Endodermal cell (in vitro differentiated cells): Measurements from ENCODE around the gene ASPHD1. TPM values are rescaled to one million over a fixed set of nuclear protein-coding genes. Genes with fewer than 3 reads are reported as not detected.
"Not testable (repeated sequence)": the region's sequence is repeated elsewhere in the genome, so short reads cannot be mapped to it uniquely, and the experiment has no call there.

Experiments used
- DNase-seq: peaks from one replicate; pipeline ENCODE4 v3.0.0-alpha.2; 2017
- H3K27ac ChIP-seq: 2 replicates; pipeline ENCODE4 v1.5.1; 2013; ENCODE audit warnings: mild to moderate bottlenecking, low read depth, low read length, moderate library complexity
- H3K27me3 ChIP-seq: 2 replicates; pipeline ENCODE4 v1.6.1; 2013; ENCODE audit warnings: mild to moderate bottlenecking, low read length, moderate library complexity; ENCODE audit not compliant: insufficient read depth, control insufficient read depth, poor library complexity, severe bottlenecking
- H3K36me3 ChIP-seq: 2 replicates; pipeline ENCODE4 v1.7.0; 2013; ENCODE audit warnings: mild to moderate bottlenecking, low read length, moderate library complexity; ENCODE audit not compliant: control insufficient read depth, insufficient read depth
- H3K4me1 ChIP-seq: one replicate; pipeline ENCODE4 v1.7.0; 2013; ENCODE audit warnings: low read length; ENCODE audit not compliant: control insufficient read depth, insufficient read depth
- H3K4me3 ChIP-seq: 2 replicates; pipeline ENCODE4 v1.5.1; 2013; ENCODE audit warnings: mild to moderate bottlenecking, low read length, moderate library complexity
- H3K9ac ChIP-seq: 2 replicates; pipeline ENCODE4 v1.6.1; 2013; ENCODE audit warnings: mild to moderate bottlenecking, low read length, moderate library complexity; ENCODE audit not compliant: poor library complexity, severe bottlenecking; ENCODE audit errors: extremely low read depth
- H3K9me3 ChIP-seq: 2 replicates; pipeline ENCODE4 v1.6.1; 2013; ENCODE audit warnings: mild to moderate bottlenecking, low read length, moderate library complexity; ENCODE audit not compliant: control insufficient read depth
- H3K27ac Mint-ChIP-seq: 2 replicates; pipeline ENCODE4 v1.8.0; 2020; ENCODE audit warnings: mixed read lengths
- H3K27me3 Mint-ChIP-seq: 2 replicates; pipeline ENCODE4 v1.8.0; 2021; ENCODE audit warnings: mild to moderate bottlenecking, mixed read lengths; ENCODE audit not compliant: insufficient read depth
- H3K36me3 Mint-ChIP-seq: 2 replicates; pipeline ENCODE4 v1.8.0; 2020; ENCODE audit warnings: low read depth, mixed read lengths
- H3K4me1 Mint-ChIP-seq: 2 replicates; pipeline ENCODE4 v1.8.0; 2020; ENCODE audit warnings: mixed read lengths
- H3K4me3 Mint-ChIP-seq: 2 replicates; pipeline ENCODE4 v1.8.0; 2020; ENCODE audit warnings: mild to moderate bottlenecking, moderate library complexity, mixed read lengths
- H3K9me3 Mint-ChIP-seq: 2 replicates; pipeline ENCODE4 v1.8.0; 2020; ENCODE audit warnings: mild to moderate bottlenecking, mixed read lengths
- WGBS, 2 experiments: methylation state at CpG; one replicate each; pipeline versions ENCODE4 v1.1.5 to v1.1.7; 2013; ENCODE audit warnings: missing lambda C conversion rate in 2 of 2, mixed read lengths in 1 of 2; ENCODE audit not compliant: insufficient coverage in 1 of 2, insufficient read length in 1 of 2; 5-methylcytosine and 5-hydroxymethylcytosine counted together
- total RNA-seq, 2 donors: library from RNA; stranded (reverse); fragmentation: NEBNext Ultra II Directional in 1 of 2; extraction: Animal tissue kit (Norgen Biotek cat#: 25700) in 1 of 2; gene quantifications; 2 replicates in 1 of 2; 3 replicates in 1 of 2; pipeline ENCODE4 v1.2.1, GENCODE V29; 2021
- TF ChIP-seq, protein P1 (sequence below): fragments of 200-600 bp; sonication (generic); conservative IDR thresholded peaks from 2 replicates; pipeline ENCODE4 v1.5.0; 2021; ENCODE audit warnings: antibody characterized with exemption, mild to moderate bottlenecking

ASPHD1 gene
- total RNA-seq, 2 donors from 2014 or later = 6.1 to 8.7 TPM

DNA sequence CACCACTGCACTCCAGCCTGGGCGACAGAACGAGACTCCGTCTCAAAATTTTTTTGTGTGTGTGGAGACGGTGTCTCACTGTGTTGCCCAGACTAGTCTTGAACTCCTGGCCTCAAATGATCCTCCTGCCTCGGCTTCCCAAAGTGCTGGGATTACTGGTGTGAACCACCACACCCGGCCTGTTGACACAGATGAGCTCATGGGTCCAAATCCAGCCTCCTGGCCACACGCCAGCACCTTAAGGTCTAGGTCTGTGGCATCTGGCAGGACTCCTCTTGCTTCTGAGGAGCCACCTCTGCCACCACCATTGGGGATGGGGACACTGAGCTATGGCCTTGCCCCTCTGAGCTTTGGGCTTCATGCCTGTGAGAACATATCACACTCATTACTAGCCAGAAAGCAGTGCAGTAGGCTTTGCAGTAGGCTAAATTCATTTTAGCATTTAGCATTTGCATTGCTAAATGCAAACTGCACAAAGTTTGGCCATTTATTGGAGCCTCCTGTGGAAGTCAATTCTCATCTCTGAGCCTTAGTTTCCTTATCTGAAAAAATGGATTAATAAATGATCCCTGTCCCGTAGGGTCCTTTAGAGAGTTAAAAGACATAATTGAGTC is 31.8 kb upstream of the ASPHD1 start:
- Mint-ChIP-seq H3K36me3 (peaks cover 5% of the 10 kb centered on the region), H3K27me3 (peaks cover 5% of the 10 kb centered on the region), H3K4me3 (no peak overlapping the region), H3K9me3 (no peaks in the 10 kb centered on the region), H3K4me1 (no peaks in the 10 kb centered on the region), H3K27ac (no peak overlapping the region)
- Histone ChIP-seq H3K27me3 (no peaks in the 10 kb centered on the region), H3K36me3 (no peaks in the 10 kb centered on the region), H3K9me3 (no peaks in the 10 kb centered on the region), H3K4me1 (no peaks in the 10 kb centered on the region), H3K27ac (no peak overlapping the region), H3K4me3 (no peak overlapping the region), H3K9ac (no peak overlapping the region)
- TF ChIP-seq, protein P1, sequence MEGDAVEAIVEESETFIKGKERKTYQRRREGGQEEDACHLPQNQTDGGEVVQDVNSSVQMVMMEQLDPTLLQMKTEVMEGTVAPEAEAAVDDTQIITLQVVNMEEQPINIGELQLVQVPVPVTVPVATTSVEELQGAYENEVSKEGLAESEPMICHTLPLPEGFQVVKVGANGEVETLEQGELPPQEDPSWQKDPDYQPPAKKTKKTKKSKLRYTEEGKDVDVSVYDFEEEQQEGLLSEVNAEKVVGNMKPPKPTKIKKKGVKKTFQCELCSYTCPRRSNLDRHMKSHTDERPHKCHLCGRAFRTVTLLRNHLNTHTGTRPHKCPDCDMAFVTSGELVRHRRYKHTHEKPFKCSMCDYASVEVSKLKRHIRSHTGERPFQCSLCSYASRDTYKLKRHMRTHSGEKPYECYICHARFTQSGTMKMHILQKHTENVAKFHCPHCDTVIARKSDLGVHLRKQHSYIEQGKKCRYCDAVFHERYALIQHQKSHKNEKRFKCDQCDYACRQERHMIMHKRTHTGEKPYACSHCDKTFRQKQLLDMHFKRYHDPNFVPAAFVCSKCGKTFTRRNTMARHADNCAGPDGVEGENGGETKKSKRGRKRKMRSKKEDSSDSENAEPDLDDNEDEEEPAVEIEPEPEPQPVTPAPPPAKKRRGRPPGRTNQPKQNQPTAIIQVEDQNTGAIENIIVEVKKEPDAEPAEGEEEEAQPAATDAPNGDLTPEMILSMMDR = no peak
- 90 to 93% methylated on average over 7 to 8 of the region's 8 CpGs for WGBS, 2 experiments
- DNase-seq = no peak

DNA sequence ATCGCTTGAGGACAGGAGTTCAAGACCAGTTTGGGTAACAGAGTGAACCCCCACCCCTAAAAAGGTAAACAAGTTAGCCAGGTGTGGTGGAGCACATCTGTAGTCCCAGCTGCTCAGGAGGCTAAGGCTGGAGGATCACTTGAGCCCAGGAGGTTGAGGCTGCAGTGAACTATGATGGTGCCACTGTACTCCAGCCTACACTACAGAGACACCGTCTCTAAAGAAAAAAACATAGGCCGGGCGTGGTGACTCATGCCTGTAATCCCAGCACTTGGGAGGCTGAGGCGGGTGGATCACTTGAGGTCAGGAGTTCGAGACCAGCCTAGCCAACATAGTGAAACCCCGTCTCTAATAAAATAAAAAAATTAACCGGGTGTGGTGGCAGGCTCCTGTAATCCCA is 31.2 kb upstream of the ASPHD1 start:
- not testable (repeated sequence) for H3K36me3 ChIP-seq, H3K9me3 ChIP-seq, H3K27ac Mint-ChIP-seq, H3K36me3 Mint-ChIP-seq, H3K4me3 Mint-ChIP-seq, H3K4me1 ChIP-seq, H3K4me3 ChIP-seq, DNase-seq, H3K27ac ChIP-seq, H3K27me3 ChIP-seq, H3K27me3 Mint-ChIP-seq, H3K4me1 Mint-ChIP-seq, H3K9ac ChIP-seq, H3K9me3 Mint-ChIP-seq
- 96 to 100% methylated on average over 2 to 8 of the region's 8 CpGs for WGBS, 2 experiments

DNA sequence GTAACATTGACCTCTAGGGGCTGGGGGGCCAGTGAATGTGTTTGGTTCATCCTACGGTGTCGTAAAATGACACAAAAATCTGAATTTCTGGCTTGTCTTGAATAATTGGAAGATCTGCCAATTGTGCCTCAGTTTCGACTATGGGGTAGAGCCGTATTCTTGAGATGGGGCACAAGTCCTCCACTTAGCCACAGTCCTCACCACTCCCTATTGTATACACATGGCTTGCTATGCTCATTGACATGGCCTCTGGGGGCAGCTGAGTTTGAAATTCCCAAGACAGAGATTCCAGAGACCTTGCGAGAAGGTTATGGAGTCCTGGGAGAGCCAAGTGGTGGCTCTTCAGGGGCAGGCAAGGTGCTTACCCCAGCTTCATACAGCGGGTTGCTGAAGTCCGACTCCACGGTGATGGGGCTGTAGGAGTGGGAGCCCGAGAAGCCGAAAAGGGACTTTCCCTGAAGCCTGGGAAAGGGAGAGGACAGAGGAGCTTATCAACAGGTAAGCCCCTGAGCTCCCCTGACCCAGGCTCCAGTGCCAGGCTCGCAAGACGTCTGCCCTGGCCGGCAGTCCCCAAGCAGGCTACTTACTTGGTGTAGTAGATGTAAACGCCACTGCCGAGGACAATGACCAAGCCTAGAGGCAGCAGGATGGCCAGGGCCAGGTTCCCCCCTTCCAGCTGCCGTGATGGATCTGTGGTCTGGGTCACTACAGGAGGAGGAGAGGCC is 28.3 kb upstream of the ASPHD1 start:
- Histone ChIP-seq H3K27ac (no peak overlapping the region), H3K4me3 (no peak overlapping the region), H3K27me3 (peaks cover 4% of the 10 kb centered on the region), H3K9ac (no peak overlapping the region), H3K4me1 (no peaks in the 10 kb centered on the region), H3K9me3 (no peaks in the 10 kb centered on the region), H3K36me3 (no peaks in the 10 kb centered on the region)
- H3K27me3 Mint-ChIP-seq = peaks cover 13% of the 10 kb centered on the region
- 95 to 96% methylated on average over 10 to 16 of the region's 16 CpGs for WGBS, 2 experiments
- no peak for DNase-seq
- H3K36me3 Mint-ChIP-seq = peaks cover 6% of the 10 kb centered on the region
- TF ChIP-seq, protein P1 = no peak
- H3K27ac Mint-ChIP-seq = no peak overlapping the region
- no peaks in the 10 kb centered on the region for H3K9me3 Mint-ChIP-seq
- H3K4me3 Mint-ChIP-seq = no peak overlapping the region
- no peaks in the 10 kb centered on the region for H3K4me1 Mint-ChIP-seq
